ENCODE data around the gene ZNF629. TPM values are rescaled to one million over a fixed set of nuclear protein-coding genes. Genes with fewer than 3 reads are reported as not detected.

Gene ZNF629
- total and polyA plus RNA-seq, 2 experiments from 2014 or later = 5.0 to 12.2 TPM

DNA sequence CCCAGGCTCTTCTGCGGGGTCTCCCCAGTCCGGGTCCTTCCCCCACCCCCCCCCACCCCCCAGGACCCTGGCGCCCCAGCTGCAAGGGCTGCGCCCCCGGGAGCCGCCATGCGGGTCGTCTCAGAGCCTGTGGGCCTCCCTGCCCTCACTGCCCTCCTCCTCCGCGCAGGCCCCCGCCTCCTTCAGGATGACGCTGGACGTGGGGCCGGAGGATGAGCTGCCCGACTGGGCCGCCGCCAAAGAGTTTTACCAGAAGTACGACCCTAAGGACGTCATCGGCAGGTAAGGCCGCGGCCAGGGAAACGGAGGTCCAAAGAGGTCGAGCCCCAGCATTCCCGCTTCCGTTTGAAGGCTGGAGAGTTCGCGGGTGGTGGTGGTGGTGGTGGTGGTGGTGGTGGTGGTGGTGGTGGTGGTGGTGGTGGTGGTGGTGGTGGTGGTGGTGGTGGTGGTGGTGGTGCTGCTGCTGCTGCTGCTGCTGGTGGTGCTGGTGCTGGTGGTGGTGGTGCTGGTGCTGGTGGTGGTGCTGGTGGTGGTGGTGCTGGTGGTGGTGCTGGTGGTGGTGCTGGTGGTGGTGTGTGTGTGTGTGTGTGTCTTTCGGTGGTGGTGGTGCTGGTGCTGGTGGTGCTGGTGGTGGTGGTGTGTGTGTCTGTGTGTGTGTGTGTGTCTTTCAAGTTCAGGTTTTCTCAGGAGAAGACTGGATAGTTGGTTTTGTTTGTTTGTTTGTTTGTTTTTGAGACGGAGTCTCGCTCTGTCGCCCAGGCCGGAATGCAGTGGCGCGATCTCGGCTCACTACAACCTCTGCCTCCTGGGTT is 38.2 kb downstream of the ZNF629 start:
- no peaks in the 10 kb centered on the region for H3K9me3 ChIP-seq (ENCODE audit: low read depth)
- no peaks in the 10 kb centered on the region for H3K27me3 ChIP-seq (replicated peaks; ENCODE audit: insufficient read depth)
- no peak for TF ChIP-seq EZH2 (IDR thresholded peaks at IDR 0.05; ENCODE audit: insufficient read depth, poor library complexity, severe bottlenecking)
- no peak for TF ChIP-seq EZH2phosphoT487 (IDR thresholded peaks at IDR 0.05; ENCODE audit: insufficient read depth, low read depth)
- H3F3A ChIP-seq (ENCODE audit: insufficient read depth) = peaks cover 28% of the 10 kb centered on the region
- peaks cover 9% of the 10 kb centered on the region; the same call in 1 of the 2 replicates for H3K36me3 ChIP-seq (ENCODE audit: low read depth)
- peak; percentile 74 for DNase-seq
- H3K4me2 ChIP-seq (ENCODE audit: unreplicated experiment) = peak overlapping the region; percentile 24
- no peak overlapping the region for H3K27ac ChIP-seq
- peaks cover 19% of the 10 kb centered on the region for H3K79me2 ChIP-seq (ENCODE audit: insufficient read depth)
- H3K9me2 ChIP-seq (ENCODE audit: insufficient read depth) = no peaks in the 10 kb centered on the region
- H3K4me1 ChIP-seq (ENCODE audit: insufficient read depth) = peaks cover 10% of the 10 kb centered on the region
- H4K20me1 ChIP-seq (ENCODE audit: insufficient read depth) = no peaks in the 10 kb centered on the region
- in situ Hi-C loops (cut with MboI) = no loop called here
- H2AFZ ChIP-seq = no peak overlapping the region
- peak overlapping the region; percentile 72 for H3K4me3 ChIP-seq
- H3K9ac ChIP-seq = peak overlapping the region; percentile 72
- WGBS, 2 experiments (ENCODE audit: low coverage in 1 of 2, low lambda C conversion rate in 2 of 2, missing lambda C conversion rate in 2 of 2) = 20 to 23% methylated on average over 28 to 30 of the region's 36 CpGs

DNA sequence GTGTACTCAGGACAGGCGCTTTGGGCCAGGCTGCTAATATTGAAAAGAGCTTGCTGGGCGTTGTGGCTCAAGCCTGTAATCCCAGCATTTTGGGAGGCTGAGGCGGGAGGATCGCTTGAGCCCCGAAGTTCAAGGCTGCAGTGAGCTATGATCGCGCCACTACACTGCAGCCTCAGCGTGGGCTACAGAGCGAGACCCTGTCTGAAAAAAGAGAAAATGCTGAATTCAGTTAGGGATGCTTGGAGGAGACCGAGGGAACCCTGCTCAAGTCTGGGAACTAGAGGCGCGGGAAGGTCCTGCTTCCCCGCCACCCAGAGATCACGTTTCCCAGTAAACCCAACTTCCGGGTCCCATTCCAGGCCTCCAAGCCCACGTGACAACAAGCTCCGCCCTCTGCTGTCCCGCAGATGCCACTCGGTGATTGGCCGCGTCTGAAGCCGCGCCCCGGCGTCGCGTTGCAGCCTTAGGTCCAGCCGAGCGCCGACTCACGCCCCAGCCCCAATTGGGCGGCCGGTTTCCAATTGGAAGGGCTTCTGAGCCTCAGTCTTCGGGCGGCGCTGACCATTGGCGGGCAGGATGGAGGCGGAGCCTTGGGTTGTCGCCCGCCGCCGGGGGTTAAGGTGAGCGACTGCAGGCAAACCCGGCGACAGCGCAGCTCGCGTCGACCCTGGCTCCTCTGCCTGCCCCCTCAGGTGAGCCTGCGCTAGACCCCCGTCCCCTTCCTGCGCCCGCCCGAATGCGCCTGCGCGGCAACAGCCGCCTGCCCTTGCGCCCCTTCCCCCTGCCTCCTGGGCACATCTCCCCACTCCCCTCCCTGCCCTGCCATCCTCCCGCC is 39.0 kb downstream of the ZNF629 start, which contains the start of gene PHKG2:
PHKG2 (plus strand) TSS at position 627 of the 835 bp plus-strand sequence. CDS start 396 bp downstream, outside the sequence.
- Histone ChIP-seq H3K9me3 (ENCODE audit: low read depth) (no peaks in the 10 kb centered on the region), H3K79me2 (ENCODE audit: insufficient read depth) (peaks cover 19% of the 10 kb centered on the region), H3K27me3 (replicated peaks; ENCODE audit: insufficient read depth) (no peaks in the 10 kb centered on the region), H3K4me2 (ENCODE audit: unreplicated experiment) (peak within 1 kb of the TSS; percentile 81), H2AFZ (peak within 1 kb of the TSS; percentile 87), H3K4me3 (peak within 1 kb of the TSS; percentile 72), H3K4me1 (ENCODE audit: insufficient read depth) (peaks cover 10% of the 10 kb centered on the region), H3K27ac (peak within 1 kb of the TSS; percentile 81), H3F3A (ENCODE audit: insufficient read depth) (peaks cover 28% of the 10 kb centered on the region), H3K9me2 (ENCODE audit: insufficient read depth) (no peaks in the 10 kb centered on the region), H3K36me3 (ENCODE audit: low read depth) (peaks cover 9% of the 10 kb centered on the region; the same call in 1 of the 2 replicates), H4K20me1 (ENCODE audit: insufficient read depth) (no peaks in the 10 kb centered on the region), H3K9ac (peak within 1 kb of the TSS; percentile 75)
- in situ Hi-C loops (cut with MboI) = no loop called here
- whole genome bisulfite sequencing, 2 experiments (ENCODE audit: low coverage in 1 of 2, low lambda C conversion rate in 2 of 2, missing lambda C conversion rate in 2 of 2) = 3% methylated on average over 49 to 50 of the region's 60 CpGs
- no peak for TF ChIP-seq EZH2 (IDR thresholded peaks at IDR 0.05; ENCODE audit: insufficient read depth, poor library complexity, severe bottlenecking)
- DNase-seq = peak; percentile 100

DNA sequence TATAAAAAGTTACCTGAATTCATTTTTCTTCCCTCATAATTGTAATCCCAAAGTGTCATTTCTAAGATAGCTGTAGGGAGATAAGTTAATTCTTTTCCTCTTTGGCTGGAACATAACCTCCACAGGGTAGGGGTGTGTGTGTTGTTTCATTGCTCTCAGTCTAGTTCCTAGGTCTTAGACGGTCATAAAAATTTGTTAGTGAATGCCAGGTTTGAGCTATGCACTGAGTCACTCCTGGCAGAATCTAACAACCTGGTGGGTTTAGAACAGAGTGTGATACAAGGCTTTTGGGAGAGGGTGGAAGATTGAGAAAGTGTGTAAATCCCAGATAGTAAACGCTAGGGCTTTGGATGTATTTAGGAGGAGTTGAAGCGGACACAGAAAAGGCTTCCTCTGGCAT is 39.7 kb downstream of the ZNF629 start:
- H3K9ac ChIP-seq = peak overlapping the region; percentile 75

DNA sequence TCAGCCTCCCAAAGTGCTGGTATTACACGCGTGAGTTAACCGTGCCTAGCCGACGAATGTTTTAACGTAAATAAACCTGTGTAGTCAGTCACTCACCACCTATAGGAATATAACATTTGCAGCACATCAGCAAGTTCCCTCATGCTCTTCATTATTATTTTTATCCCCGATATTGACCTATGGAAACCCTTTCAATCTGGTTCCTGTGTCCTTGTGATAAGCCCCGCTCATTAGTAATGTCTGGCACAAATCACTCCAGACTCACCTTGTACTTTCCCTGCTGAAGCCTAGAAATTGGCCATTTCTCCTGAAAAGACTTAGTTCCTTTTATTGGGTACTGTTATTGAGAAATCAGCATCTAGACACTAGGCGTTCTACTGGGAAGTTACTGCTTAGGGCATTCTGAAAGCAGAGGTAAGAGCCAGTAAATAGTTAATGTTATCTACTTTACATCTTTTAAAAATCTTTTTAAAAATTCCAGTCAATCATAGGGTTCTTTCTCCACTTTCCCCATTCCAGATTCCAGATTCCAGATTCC is 40.3 kb downstream of the ZNF629 start:
- no peak for TF ChIP-seq EZH2phosphoT487 (IDR thresholded peaks at IDR 0.05; ENCODE audit: insufficient read depth, low read depth)
- TF ChIP-seq EZH2 (IDR thresholded peaks at IDR 0.05; ENCODE audit: insufficient read depth, poor library complexity, severe bottlenecking) = no peak
- H3F3A ChIP-seq (ENCODE audit: insufficient read depth) = peaks cover 33% of the 10 kb centered on the region
- 97 to 100% methylated on average over 9 of the region's 9 CpGs for WGBS, 2 experiments (ENCODE audit: low coverage in 1 of 2, low lambda C conversion rate in 2 of 2, missing lambda C conversion rate in 2 of 2)
- H3K27me3 ChIP-seq (replicated peaks; ENCODE audit: insufficient read depth) = no peaks in the 10 kb centered on the region
- no peak overlapping the region for H3K4me2 ChIP-seq (ENCODE audit: unreplicated experiment)
- H3K4me1 ChIP-seq (ENCODE audit: insufficient read depth) = peaks cover 14% of the 10 kb centered on the region
- H3K9me3 ChIP-seq (ENCODE audit: low read depth) = no peaks in the 10 kb centered on the region
- no peaks in the 10 kb centered on the region for H3K9me2 ChIP-seq (ENCODE audit: insufficient read depth)
- no peak overlapping the region for H3K9ac ChIP-seq
- DNase-seq = no peak
- H4K20me1 ChIP-seq (ENCODE audit: insufficient read depth) = no peaks in the 10 kb centered on the region
- no peak overlapping the region for H3K4me3 ChIP-seq
- peak overlapping the region; percentile 81; the same call in 1 of the 2 replicates for H3K27ac ChIP-seq
- no peak overlapping the region for H2AFZ ChIP-seq
- peaks cover 23% of the 10 kb centered on the region for H3K79me2 ChIP-seq (ENCODE audit: insufficient read depth)
- peaks cover 15% of the 10 kb centered on the region; the same call in 1 of the 2 replicates for H3K36me3 ChIP-seq (ENCODE audit: low read depth)
- in situ Hi-C loops (cut with MboI) = no loop called here

More for the DNA sequence above, 39.7 kb downstream of the ZNF629 start:
- Histone ChIP-seq H3K9me2 (ENCODE audit: insufficient read depth) (no peaks in the 10 kb centered on the region), H3F3A (ENCODE audit: insufficient read depth) (peaks cover 32% of the 10 kb centered on the region), H2AFZ (peak overlapping the region; percentile 87), H3K79me2 (ENCODE audit: insufficient read depth) (peaks cover 19% of the 10 kb centered on the region), H3K27ac (peak overlapping the region; percentile 81), H3K9me3 (ENCODE audit: low read depth) (no peaks in the 10 kb centered on the region), H3K4me1 (ENCODE audit: insufficient read depth) (peaks cover 10% of the 10 kb centered on the region), H3K27me3 (replicated peaks; ENCODE audit: insufficient read depth) (no peaks in the 10 kb centered on the region), H3K4me2 (ENCODE audit: unreplicated experiment) (peak overlapping the region; percentile 81), H3K4me3 (peak overlapping the region; percentile 72), H4K20me1 (ENCODE audit: insufficient read depth) (no peaks in the 10 kb centered on the region), H3K36me3 (ENCODE audit: low read depth) (peaks cover 10% of the 10 kb centered on the region; the same call in 1 of the 2 replicates)
- in situ Hi-C loops (cut with MboI) = no loop called here
- 42 to 53% methylated on average over 3 of the region's 3 CpGs for WGBS, 2 experiments (ENCODE audit: low coverage in 1 of 2, low lambda C conversion rate in 2 of 2, missing lambda C conversion rate in 2 of 2)
- TF ChIP-seq EZH2 (IDR thresholded peaks at IDR 0.05; ENCODE audit: insufficient read depth, poor library complexity, severe bottlenecking) (no peak), EZH2phosphoT487 (IDR thresholded peaks at IDR 0.05; ENCODE audit: insufficient read depth, low read depth) (no peak)
- DNase-seq = peak; percentile 78
